WTC11 (cell line): ENCODE results near the gene ABCG1. TPM values are rescaled to one million over a fixed set of nuclear protein-coding genes. Genes with fewer than 3 reads are reported as not detected.

ENCODE experiments used
- ATAC-seq: fragments of 200-7000 bp; cut with Tn5 transposase; 2 replicates; pipeline ENCODE4 v1.10.0; 2021; ENCODE audit warnings: mild to moderate bottlenecking, moderate library complexity
- CTCF ChIA-PET: fragments of 300-600 bp; sonication (Branson Sonifier 250); formaldehyde crosslinking; loops from one replicate; lab custom pipeline; 2021; ENCODE audit warnings: antibody characterized with exemption; lab: Charles Lee
- POLR2A ChIA-PET: fragments of 350-600 bp; sonication (Branson Sonifier 250); formaldehyde crosslinking; loops from one replicate; lab custom pipeline; 2021; ENCODE audit warnings: antibody characterized with exemption; lab: Charles Lee
- DNase-seq: peaks from one replicate; pipeline ENCODE4 v3.0.0; 2021; ENCODE audit warnings: low spot score
- H3K27ac Mint-ChIP-seq: 2 replicates; pipeline ENCODE4 v1.8.0; 2021; ENCODE audit warnings: mixed read lengths
- H3K27me3 Mint-ChIP-seq: 2 replicates; pipeline ENCODE4 v1.8.0; 2021; ENCODE audit warnings: low read depth, mild to moderate bottlenecking, moderate library complexity, mixed read lengths
- H3K36me3 Mint-ChIP-seq: 2 replicates; pipeline ENCODE4 v1.8.0; 2021; ENCODE audit warnings: mixed read lengths
- H3K4me1 Mint-ChIP-seq: 2 replicates; pipeline ENCODE4 v1.8.0; 2022; ENCODE audit warnings: mixed read lengths
- H3K4me3 Mint-ChIP-seq: 2 replicates; pipeline ENCODE4 v1.8.0; 2021; ENCODE audit warnings: mild to moderate bottlenecking, moderate library complexity, mixed read lengths
- H3K9me3 Mint-ChIP-seq: 2 replicates; pipeline ENCODE4 v1.8.0; 2021; ENCODE audit warnings: mixed read lengths
- ARID4B ChIP-seq: sonication (generic); formaldehyde crosslinking; IDR thresholded peaks from 2 replicates; pipeline ENCODE4 v1.8.0; 2023; ENCODE audit warnings: missing genetic modification reagents, mild to moderate bottlenecking, borderline replicate concordance
- ETV6 ChIP-seq: sonication (generic); formaldehyde crosslinking; IDR thresholded peaks from 2 replicates; pipeline ENCODE4 v1.8.1; 2022; ENCODE audit warnings: mild to moderate bottlenecking, missing genetic modification reagents
- FOXK1 ChIP-seq: sonication (generic); formaldehyde crosslinking; IDR thresholded peaks from 2 replicates; pipeline ENCODE4 v1.8.0; 2022; ENCODE audit warnings: mild to moderate bottlenecking, moderate library complexity, missing genetic modification reagents
- KAT7 ChIP-seq: sonication (generic); formaldehyde crosslinking; IDR thresholded peaks from 2 replicates; pipeline ENCODE4 v1.8.1; 2023; ENCODE audit warnings: missing genetic modification reagents, mild to moderate bottlenecking, borderline replicate concordance
- NFATC4 ChIP-seq: fragments of 250-450 bp; sonication (Bioruptor Pico); IDR thresholded peaks from 2 replicates; pipeline ENCODE4 v1.9.0; 2021; ENCODE audit warnings: mild to moderate bottlenecking
- SP1 ChIP-seq: sonication (generic); formaldehyde crosslinking; conservative IDR thresholded peaks from 2 replicates; pipeline ENCODE4 v1.8.1; 2022; ENCODE audit warnings: missing genetic modification reagents
- ZNF423 ChIP-seq: fragments of 250-450 bp; sonication (Bioruptor Pico); IDR thresholded peaks from 2 replicates; pipeline ENCODE4 v2.1.2; 2022; ENCODE audit warnings: mild to moderate bottlenecking, moderate library complexity
- total RNA-seq: library from RNA; stranded (reverse); gene quantifications from 3 replicates; pipeline ENCODE4 v1.2.3, GENCODE V29; 2021
- TF ChIP-seq, protein P1 (sequence below): fragments of 200-600 bp; IDR thresholded peaks from 2 replicates; pipeline ENCODE4 v1.8.0; 2022; ENCODE audit warnings: antibody characterized with exemption
- TF ChIP-seq, protein P2 (sequence below): sonication (generic); formaldehyde crosslinking; IDR thresholded peaks from 2 replicates; pipeline ENCODE4 v1.8.0; 2022; ENCODE audit warnings: mild to moderate bottlenecking, missing genetic modification reagents

ABCG1 gene
- total RNA-seq, 1 experiment from 2014 or later, result 4.0 TPM

- TF ChIP-seq, protein P1, sequence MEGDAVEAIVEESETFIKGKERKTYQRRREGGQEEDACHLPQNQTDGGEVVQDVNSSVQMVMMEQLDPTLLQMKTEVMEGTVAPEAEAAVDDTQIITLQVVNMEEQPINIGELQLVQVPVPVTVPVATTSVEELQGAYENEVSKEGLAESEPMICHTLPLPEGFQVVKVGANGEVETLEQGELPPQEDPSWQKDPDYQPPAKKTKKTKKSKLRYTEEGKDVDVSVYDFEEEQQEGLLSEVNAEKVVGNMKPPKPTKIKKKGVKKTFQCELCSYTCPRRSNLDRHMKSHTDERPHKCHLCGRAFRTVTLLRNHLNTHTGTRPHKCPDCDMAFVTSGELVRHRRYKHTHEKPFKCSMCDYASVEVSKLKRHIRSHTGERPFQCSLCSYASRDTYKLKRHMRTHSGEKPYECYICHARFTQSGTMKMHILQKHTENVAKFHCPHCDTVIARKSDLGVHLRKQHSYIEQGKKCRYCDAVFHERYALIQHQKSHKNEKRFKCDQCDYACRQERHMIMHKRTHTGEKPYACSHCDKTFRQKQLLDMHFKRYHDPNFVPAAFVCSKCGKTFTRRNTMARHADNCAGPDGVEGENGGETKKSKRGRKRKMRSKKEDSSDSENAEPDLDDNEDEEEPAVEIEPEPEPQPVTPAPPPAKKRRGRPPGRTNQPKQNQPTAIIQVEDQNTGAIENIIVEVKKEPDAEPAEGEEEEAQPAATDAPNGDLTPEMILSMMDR, result no peak
Measured at GRCh38 chr21:42337276-42337675, 118.3 kb downstream of the ABCG1 start (continued).

- ATAC-seq (peak; percentile 81), DNase-seq (peak; percentile 90)
- CTCF ChIA-PET, result interaction anchor here (0.5 to 4.4 kb wide), 32 partner anchors 13 to 726 kb away, joined by 3 to 165 read pairs (median 4); partner anchors contain the start of genes TFF2, TFF3 and UBASH3A
- POLR2A ChIA-PET, result no interaction called here
- H3K4me3 Mint-ChIP-seq, result peak overlapping the region; percentile 40; the same call in 1 of the 2 replicates
- no peaks in the 10 kb centered on the region for H3K27me3 Mint-ChIP-seq
- peaks cover 39% of the 10 kb centered on the region for H3K4me1 Mint-ChIP-seq
- peaks cover 11% of the 10 kb centered on the region for H3K9me3 Mint-ChIP-seq
- H3K27ac Mint-ChIP-seq, result peak overlapping the region; percentile 97
- H3K36me3 Mint-ChIP-seq, result no peaks in the 10 kb centered on the region
- TF ChIP-seq ETV6 (CRISPR knock-in tag) (0 out of 2 replicates have a peak, but pooled peaks have one; percentile 25), ZNF423 (CRISPR knock-in tag) (no peak), NFATC4 (no peak), FOXK1 (CRISPR knock-in tag) (peak; percentile 33; the same call in 1 of the 2 replicates), KAT7 (CRISPR knock-in tag) (no peak), SP1 (CRISPR knock-in tag) (0 out of 2 replicates have a peak, but pooled peaks have one; percentile 46), ARID4B (CRISPR knock-in tag) (no peak)
- TF ChIP-seq, protein P2, sequence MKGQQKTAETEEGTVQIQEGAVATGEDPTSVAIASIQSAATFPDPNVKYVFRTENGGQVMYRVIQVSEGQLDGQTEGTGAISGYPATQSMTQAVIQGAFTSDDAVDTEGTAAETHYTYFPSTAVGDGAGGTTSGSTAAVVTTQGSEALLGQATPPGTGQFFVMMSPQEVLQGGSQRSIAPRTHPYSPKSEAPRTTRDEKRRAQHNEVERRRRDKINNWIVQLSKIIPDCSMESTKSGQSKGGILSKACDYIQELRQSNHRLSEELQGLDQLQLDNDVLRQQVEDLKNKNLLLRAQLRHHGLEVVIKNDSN (CRISPR knock-in tag), result no peak
- TF ChIP-seq, protein P1, result peak; percentile 52
Measured at GRCh38 chr21:42337830-42338728, 119.1 kb downstream of the ABCG1 start.
